ENCODE data around the gene RPS5. TPM values are rescaled to one million over a fixed set of nuclear protein-coding genes. Genes with fewer than 3 reads are reported as not detected.

Gene RPS5
- total and polyA plus RNA-seq, 9 of the 15 experiments (the other 6 are each of a cell fraction or from before 2014, with no cell fraction given): 1,228 to 3,570 (median 2,484) TPM

DNA sequence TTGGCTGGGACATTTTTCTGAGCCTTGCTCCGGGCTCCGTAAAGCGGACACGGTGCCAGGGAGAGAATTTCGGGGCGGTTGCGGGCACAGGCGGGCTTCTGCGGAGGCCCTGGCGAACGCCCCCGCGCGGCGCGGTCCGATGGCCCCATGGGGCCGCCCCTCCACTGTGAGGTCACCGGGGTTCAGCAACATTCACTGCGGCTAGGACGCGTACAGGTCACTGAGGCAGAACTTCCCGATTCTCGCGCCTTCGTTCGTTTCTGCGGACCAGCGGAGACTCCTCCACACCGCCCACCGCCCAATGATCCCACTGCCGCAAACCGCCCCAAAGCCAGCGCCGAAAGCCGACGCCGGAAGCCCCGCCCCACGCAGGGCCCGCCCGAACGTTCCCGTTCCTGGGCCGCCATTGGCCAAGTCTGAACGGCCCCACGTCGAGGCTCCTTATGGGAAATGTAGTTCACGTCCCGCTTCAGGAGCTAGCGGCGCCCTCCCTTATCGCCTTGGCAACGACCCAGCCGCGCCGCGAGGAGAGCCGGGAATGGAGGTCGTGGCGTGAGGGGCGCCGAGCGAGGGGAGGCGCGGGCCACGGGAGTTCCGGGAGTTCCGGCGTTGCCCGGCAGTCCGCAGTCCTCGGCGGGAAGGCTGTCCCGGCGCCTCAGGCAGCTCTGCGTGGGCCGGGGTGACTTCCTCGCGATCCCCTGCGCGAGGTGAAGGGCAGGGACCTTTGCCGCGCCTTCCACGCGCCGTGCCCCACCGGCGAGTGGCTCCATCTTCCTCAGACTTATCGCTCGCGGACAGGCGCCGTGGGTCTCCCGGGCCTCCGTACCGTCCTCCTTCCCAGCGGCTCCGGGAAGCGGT lies 21.3 kb downstream of the RPS5 start, which contains the start of gene ZNF584 (continued):
- no peak for TF ChIP-seq ZNF707 (CRISPR knock-in tag; conservative IDR thresholded peaks at IDR 0.05)
- TF ChIP-seq SRSF9 (IDR thresholded peaks at IDR 0.05; ENCODE audit: borderline replicate concordance, low read depth, low read length): no peak
- no peak for TF ChIP-seq CEBPB (tag; IDR thresholded peaks at IDR 0.05)
- peak; percentile 97 for TF ChIP-seq EGR1 (conservative IDR thresholded peaks at IDR 0.05)
- TF ChIP-seq ZNF143 (CRISPR knock-in tag; IDR thresholded peaks at IDR 0.05): peak; percentile 94
- TF ChIP-seq CHD1 (IDR thresholded peaks at IDR 0.05; ENCODE audit: low read length): no peak
- no peak for TF ChIP-seq SNRNP70 (optimal IDR thresholded peaks at IDR 0.05; ENCODE audit: low read depth, low read length)
- peak; percentile 94 for TF ChIP-seq RFX1 (IDR thresholded peaks at IDR 0.05)
- TF ChIP-seq POLR2AphosphoS5 (IDR thresholded peaks at IDR 0.05; ENCODE audit: control insufficient read depth, insufficient read depth, low read depth, low read length): peak; percentile 70
- TF ChIP-seq NEUROD1 (IDR thresholded peaks at IDR 0.05; ENCODE audit: borderline replicate concordance, low read depth, low read length, partially characterized antibody): no peak
- peak; percentile 49; the same call in 1 of the 2 replicates for TF ChIP-seq PML (IDR thresholded peaks at IDR 0.05; ENCODE audit: low read length)
- TF ChIP-seq CREBBP (IDR thresholded peaks at IDR 0.05; ENCODE audit: low read depth, low read length): no peak
- no peak for TF ChIP-seq LARP7 (IDR thresholded peaks at IDR 0.05)
- TF ChIP-seq CC2D1A (IDR thresholded peaks at IDR 0.05): no peak
- TF ChIP-seq IRF9 (tag; IDR thresholded peaks at IDR 0.05): no peak
- peak; percentile 76 for TF ChIP-seq RBM25 (IDR thresholded peaks at IDR 0.05; ENCODE audit: low read depth, low read length, severe bottlenecking)
- no peak for TF ChIP-seq PHB2 (IDR thresholded peaks at IDR 0.05; ENCODE audit: low read depth)
- peak; percentile 73 to 87 for TF ChIP-seq SIX5 (IDR thresholded peaks at IDR 0.05; ENCODE audit: borderline replicate concordance in 1 of 2, insufficient read depth in 1 of 2, low read depth in 1 of 2, low read length in 2 of 2)
- peak; percentile 17 to 90; a peak in 2 of 4 replicates for TF ChIP-seq NONO (IDR thresholded peaks at IDR 0.05; ENCODE audit: low read depth in 2 of 2, low read length in 1 of 2)
- TF ChIP-seq, protein P1, sequence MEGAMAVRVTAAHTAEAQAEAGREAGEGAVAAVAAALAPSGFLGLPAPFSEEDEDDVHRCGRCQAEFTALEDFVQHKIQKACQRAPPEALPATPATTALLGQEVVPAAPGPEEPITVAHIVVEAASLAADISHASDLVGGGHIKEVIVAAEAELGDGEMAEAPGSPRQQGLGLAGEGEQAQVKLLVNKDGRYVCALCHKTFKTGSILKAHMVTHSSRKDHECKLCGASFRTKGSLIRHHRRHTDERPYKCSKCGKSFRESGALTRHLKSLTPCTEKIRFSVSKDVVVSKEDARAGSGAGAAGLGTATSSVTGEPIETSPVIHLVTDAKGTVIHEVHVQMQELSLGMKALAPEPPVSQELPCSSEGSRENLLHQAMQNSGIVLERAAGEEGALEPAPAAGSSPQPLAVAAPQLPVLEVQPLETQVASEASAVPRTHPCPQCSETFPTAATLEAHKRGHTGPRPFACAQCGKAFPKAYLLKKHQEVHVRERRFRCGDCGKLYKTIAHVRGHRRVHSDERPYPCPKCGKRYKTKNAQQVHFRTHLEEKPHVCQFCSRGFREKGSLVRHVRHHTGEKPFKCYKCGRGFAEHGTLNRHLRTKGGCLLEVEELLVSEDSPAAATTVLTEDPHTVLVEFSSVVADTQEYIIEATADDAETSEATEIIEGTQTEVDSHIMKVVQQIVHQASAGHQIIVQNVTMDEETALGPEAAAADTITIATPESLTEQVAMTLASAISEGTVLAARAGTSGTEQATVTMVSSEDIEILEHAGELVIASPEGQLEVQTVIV (CRISPR knock-in tag; IDR thresholded peaks at IDR 0.05; ENCODE audit: borderline replicate concordance): peak; percentile 90
- TF ChIP-seq FOXP1 (CRISPR knock-in tag; IDR thresholded peaks at IDR 0.05): peak; percentile 58; the same call in 1 of the 2 replicates
- TF ChIP-seq NFE2 (IDR thresholded peaks at IDR 0.05; ENCODE audit: low read depth): 0 out of 2 replicates have a peak, but pooled peaks have one; percentile 3
- no peak for TF ChIP-seq NCOA2 (IDR thresholded peaks at IDR 0.05; ENCODE audit: partially characterized antibody in 2 of 2)
- TF ChIP-seq GABPB1 (CRISPR knock-in tag; IDR thresholded peaks at IDR 0.05): peak; percentile 92
- TF ChIP-seq CREB3 (tag; conservative IDR thresholded peaks at IDR 0.05; ENCODE audit: low read depth): no peak; the same call in 1 of the 2 replicates
